Activated CD4-positive, CD25-positive, alpha-beta regulatory T cell treated with anti-CD3 and anti-CD28 coated beads, Interleukin-2, amount 50 U/mL, for 24 hours (primary cell): ENCODE results near the gene COL2A1.

ENCODE experiments used
- ATAC-seq, 2 donors: fragments of 150-1000 bp; cut with Tn5 transposase; one replicate each; pipeline ENCODE4 v1.10.0; 2021; ENCODE audit warnings: mild to moderate bottlenecking in 1 of 2, moderate library complexity in 1 of 2

COL2A1 gene

DNA sequence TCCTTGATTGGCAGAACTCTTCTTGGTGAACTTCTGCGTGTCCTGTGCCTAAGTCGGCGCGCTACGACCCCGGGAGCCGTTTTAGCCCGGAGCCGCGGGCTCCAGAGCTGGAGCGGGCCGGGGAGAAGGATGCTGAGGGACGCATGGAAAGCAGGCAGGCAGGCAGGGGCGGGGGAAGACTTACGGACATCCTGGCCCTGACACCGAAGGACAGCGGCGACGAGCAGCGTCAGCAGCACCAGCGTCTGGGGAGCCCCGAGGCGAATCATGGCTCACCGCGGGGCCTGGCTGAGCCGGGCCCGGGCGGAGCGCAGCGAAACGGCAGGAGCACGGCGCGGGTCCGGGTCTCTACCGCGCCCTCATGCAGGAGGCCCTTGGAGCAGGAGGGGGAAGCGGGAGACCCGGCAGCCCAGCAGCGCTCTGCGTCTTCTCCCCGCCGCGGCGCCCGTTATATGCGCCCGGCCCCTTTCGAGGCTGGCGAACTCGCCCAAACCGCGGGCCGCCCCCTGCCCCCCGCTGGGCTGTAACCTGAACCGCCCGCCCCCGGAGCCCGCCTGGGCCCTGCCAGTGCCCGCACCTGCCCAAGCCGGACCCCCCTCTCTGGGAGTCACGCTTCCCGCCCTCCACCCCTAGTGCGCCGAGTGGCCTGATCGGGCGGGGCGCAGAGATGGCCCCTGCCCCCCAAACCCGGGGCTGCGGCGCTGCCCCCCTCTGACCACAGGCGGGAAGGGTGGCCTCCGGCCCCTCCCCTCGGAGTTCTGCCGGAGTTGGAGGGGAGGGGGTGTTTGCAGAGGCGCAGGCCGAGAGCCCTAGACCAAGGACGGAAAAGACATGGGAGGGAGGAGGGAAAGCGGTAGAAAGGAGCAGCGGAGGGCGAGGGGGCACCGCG is at the start of gene COL2A1:
COL2A1 (minus strand) TSS at position 424 of the 889 bp plus-strand sequence; CDS start at position 269, 155 bp downstream.
- ATAC-seq, result peak; percentile 34 to 54

- ATAC-seq, result no peak
Measured at GRCh38 chr12:48053883-48054282, 49.6 kb upstream of the COL2A1 start.

- no peak for ATAC-seq
Measured at GRCh38 chr12:48053122-48053521, 48.8 kb upstream of the COL2A1 start.

- ATAC-seq, result no peak
Measured at GRCh38 chr12:48051681-48052080, 47.4 kb upstream of the COL2A1 start.

GRCh38 chr12:48050174-48050573 is 45.9 kb upstream of the COL2A1 start:
- ATAC-seq, result no peak

DNA sequence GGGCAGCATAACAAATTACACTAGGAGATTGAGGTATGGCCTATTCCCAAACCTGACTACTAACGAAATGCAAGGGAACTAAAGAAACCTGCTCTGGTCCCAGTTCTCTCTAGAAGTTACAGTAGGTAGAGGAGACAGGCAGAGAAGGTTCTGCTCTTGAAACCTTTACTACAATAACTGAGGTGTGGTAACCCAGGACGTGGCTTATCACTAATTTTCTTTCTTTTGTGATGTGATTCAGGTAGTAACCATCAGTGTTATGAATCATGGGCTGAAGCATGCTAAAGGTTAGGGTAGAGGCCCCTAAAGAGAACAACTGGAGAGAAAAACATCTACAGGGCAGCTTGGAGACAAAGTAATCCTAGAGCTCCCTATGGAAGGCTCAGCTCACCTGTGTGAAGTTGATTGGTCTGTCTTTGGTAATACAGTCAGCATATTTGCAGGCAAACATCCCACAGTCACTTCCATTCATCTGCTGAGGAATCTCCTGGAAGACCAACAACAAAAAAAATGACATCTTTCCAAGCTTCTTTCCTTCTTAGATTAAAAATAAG is 41.8 kb upstream of the COL2A1 start:
- ATAC-seq, result no peak

DNA sequence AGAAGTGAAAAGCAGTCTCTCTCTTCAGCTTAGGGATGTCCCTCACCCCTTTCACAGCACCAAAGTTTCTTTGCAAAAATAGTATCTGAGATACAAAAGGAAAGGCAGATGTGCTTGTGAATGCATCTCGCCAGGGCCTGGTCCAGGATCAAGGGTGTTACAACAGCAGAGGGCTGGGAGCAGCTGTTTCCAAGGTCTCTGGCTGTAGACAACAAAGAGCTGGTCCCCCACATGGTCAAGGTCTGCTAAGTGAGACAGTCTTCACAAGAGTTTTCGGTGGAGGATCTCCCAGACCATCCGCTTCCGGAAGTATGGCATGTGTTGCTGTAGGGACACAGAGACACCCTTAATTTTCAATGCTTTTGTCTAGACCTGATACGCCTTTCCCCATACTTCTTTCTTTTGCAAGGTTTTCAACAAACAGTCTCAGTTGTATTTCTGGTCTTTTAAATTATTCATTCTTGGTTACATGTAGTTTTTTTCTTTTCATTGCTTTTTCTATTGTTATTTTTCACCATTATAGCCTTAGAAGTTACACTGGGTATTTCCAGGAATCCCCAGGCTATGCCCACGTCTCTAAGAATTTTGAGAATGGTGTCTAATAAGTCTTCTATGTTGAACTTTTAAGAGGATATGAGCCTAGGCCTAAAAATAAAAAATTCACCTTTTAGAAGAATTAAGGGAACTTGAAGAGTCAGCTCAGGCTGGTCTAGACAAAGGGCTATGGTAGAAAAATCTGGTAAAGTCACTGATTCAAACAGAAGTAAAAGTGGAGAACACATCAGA is 41.0 kb upstream of the COL2A1 start:
- no peak for ATAC-seq

DNA sequence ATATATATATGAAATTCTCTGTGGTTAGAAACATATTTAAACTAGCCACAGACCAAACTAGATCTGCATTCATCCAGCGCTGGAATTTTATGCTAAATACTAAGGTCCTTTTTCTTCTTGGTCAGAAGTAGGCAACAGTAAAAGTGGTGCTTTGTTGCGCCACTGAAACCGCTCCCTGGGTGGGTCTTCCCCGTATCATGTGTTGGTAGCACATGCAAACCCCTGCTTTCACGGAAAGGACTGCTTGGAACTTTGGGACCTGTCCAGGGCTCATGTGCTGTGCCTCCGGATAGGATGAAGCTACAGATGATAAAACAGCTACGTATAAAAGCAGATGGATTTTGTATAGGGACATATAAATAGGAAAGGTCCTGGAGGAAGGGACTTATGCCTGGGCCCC is 40.1 kb upstream of the COL2A1 start:
- no peak for ATAC-seq

DNA sequence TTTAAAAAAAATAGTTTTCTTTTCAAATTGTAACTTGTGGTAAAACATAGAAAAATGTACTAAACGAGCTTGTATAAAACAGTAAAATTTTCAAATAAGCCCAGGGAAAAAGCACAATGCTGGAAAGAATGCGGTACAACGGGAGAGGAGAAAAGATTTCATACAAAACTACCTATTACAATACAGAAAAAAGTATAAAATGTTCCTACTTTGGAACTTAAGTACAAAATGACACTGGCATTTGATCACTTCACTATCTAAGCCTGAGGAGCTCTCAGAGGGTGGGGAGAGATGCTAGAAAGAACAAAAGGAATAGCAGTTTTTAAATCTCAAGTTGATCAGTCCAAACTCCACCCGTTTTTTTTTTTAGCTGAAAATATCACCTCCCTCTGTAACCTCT is 39.5 kb upstream of the COL2A1 start:
- ATAC-seq, result no peak

DNA sequence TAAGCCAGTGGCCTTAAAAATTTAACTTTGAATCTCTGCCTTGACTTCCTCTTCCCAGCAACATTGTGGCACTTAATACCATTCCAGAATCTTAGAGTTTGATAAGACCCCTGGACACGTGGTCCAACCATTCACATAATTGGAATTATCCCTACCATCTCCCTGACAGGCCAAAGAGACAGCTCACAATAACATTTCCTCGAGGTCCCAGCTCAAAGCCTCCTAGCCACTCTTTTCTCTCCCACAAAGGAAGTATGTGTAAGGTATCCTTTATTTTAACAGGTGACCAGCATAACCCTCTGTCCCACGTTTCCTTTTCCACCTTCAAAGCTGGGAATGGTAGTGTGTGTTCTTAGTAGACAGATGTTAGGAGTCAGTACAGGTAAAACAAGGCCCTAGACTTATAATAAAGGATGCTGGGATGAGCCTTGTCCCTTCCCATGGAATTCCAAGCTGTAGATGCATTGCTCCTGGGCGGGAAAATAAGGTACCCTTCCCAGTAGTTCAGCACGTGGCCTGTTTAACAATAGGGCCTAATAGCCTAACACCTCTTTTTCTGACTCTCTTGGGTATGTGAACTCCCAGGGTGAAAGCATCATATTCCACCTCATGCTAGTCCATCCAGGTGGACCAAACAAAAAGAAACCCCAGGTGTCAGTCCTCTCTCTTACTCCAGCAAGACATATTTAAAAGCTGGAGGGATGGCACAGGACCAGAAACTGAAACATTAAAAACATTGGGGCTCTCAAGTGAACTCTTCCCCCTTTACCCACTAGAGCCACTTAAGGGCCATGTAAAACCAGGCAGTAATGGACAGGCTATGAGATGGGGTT is 37.5 kb upstream of the COL2A1 start:
- no peak for ATAC-seq

- no peak for ATAC-seq
Measured at GRCh38 chr12:48040354-48040753, 36.1 kb upstream of the COL2A1 start.

GRCh38 chr12:48039151-48039550 is 34.9 kb upstream of the COL2A1 start:
- no peak for ATAC-seq

DNA sequence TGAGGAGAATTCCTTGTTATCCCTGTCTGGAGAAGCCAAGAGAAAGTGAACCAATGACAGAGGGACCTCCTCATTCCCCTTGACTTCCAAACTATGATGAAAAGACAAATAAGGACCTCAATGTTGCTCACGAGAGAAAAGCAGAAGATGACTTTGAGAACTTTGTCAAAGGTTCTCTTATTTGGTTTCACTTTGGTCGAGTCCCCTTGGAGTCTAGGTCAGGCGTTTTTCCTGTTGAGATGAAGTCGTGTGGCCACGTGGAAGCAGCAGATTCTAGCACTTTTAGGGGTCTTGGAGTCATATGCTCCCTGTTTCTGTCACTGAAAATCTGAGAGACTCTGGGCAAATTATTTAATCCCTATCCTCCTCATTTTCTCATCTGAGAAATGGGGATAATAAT is 33.8 kb upstream of the COL2A1 start:
- ATAC-seq, result no peak

- no peak for ATAC-seq
Measured at GRCh38 chr12:48037267-48037915, 33.1 kb upstream of the COL2A1 start.

DNA sequence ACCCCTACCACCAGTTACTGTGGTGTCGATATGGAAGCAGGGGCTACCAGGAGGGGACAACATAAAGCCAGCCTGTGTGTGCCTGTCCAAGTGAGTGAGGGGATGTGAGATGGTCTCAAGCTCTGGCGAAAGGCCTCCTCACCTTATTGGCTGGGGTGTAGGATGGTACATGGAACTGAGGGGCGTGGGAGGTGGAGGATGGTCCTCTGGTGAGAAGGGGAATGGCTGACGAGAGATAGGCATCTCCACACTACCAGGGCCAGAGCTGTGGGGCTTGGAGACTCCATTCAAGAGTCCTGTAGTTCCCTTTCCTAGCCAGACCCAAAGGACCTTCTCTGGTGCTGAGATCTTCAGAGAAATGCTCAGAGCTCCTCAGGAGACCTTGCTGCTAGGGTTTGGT is 32.5 kb upstream of the COL2A1 start:
- ATAC-seq, result no peak

DNA sequence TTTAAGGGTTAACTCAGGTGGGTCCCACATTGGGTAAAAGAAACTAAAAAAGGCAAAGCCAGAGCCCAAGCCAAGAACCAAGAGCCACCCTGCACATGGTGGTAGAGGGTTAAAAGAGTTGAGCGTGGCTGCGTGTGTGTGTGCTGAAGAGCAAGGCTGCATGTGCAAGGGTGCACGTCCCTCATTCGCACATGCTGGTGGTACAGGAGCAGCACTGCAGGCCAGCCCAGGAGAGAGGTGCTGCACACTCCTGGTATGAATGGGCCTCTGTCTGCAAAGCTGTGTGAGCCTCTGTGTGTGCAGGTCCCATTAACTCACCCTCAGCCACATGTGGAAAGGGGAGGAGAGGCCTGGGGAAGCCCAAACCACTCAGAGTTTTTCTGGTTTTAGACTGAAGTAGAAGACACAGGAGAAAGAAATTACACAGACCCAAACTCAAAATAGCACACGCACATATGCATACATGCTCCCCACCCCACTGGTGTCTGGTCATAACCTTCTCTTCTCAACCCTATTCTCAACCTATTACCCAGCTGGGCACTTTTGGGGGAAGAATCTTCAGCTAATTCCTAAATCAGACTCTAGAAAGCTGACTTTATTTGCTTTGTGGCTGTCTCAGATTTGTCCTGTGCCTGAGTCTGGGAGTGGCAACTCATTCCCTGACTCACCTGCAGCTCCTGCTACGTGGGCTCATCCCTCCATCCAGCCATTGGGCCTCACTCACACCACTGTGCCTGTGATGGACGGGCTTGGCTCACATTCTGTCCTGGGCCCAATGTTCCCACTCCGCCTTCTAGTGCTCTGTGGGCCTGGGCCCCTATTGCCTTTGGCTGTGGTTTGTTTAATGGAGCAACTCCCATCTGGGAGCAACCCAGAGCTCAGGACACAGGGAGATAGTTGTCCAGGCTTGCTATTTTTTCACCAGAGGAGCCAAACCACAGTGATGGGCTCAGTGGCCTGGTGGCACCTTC is 30.8 kb upstream of the COL2A1 start:
- no peak for ATAC-seq

DNA sequence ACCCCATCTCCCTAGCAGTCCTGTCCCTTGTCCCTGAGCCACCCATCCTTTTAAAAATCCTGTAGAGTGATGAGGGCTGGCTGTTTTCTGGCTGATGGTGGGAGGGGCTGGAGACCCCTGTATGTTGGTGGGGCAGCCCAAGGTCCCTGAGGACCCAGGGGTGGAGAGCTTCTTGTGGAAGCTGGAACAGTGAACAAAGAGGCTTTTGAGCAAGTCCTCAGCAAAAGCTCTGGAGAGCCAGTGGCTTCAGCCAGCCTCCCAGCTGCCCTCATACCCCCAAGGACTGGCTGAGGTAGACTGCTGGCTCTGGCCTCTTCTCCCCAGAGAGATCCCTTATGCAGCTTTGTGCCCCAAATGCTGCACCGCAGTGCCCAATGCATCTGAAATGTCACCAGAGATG is 29.2 kb upstream of the COL2A1 start:
- ATAC-seq, result no peak

DNA sequence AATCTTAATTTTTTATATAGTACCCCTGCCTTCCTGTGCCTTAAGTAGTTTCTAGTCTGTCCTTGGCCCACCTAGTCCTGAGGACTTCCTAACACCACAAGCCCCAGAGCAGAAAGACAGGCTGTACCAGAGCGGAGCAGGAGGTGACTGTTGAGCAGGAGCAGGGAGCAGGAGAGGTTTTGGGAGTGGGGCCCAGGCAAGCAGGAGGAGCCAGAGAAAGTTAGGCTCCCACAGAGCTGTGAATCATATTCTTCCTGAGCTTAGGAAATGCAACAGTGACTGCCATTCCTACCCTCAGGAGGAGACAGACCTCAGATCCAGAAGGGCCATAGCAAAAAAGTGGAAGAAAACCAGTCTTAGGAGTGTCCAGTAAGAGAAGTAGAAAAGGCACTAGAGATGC is 28.3 kb upstream of the COL2A1 start:
- ATAC-seq, result no peak

DNA sequence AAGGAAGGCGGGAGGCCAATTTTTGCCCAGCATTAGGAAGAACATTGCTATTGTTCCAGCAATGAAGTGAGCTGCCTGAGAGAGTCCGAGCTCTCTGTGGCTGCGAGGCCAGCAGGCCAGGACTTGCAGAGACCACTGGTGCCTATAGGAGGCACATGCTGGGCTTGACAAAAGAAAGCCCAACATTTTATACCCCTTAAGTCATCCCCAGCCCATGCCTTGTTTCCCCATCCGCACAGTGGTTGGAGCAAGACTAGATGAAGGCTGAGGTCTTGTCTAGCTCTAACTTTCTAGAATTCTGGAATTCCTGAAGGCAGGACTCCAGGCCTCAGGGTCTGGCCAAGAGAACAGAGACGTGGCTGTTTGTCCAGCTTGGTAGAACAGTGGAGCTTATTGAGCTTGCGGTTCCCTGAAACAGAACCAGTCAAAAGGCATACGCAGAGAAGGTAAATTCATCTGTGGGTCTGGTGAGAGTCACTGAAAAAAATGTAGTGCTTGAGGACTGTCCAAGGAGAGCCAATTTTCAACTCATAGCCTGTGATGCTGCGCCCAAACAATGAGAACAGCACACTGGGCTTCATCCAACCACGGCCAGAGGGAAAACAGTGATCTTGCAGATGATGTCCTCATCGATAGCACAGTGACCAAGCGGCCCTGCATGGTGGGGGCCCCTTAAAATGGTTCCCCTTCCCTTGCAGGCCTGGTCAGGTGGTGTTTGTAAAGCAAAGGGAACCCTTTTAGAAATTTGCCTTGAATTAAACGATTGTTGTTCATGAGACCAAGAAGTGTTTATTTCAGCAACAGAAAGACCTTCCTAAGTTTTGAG is 27.1 kb upstream of the COL2A1 start:
- no peak for ATAC-seq

DNA sequence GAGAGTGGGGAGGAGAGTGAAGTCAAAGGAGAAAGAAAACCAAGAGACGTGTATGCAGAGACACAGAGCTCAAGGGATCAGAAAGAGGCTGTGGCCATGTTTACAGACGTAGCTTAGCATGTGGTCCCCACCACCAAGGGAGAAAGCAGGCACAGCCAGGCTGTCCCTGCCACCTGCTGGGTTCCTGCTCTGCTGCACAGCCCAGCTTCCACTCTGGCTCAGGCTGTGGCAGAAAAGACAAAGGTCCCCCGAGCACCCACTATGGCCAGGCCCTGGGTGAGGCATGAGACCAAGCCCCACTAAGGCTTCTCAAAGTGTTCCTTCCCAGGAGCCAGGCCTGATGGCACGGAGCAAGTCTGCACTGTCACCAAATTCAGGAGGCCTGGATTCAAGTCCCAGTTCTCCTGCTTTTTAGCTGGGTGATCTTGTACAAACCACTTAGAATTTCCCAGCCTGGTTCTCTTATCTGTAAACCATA is 25.9 kb upstream of the COL2A1 start:
- ATAC-seq, result no peak
